PC-3 (cell line): ENCODE measurements around the gene SUSD4.

Source experiments
- EZH2 ChIP-seq: fragments of 300-600 bp; sonication (generic); IDR thresholded peaks from one replicate; pipeline ENCODE4 v1.6.1; 2017; ENCODE audit warnings: antibody characterized with exemption, mild to moderate bottlenecking, low read length; ENCODE audit not compliant: unreplicated experiment
- EZH2phosphoT487 ChIP-seq: fragments of 300-600 bp; sonication (generic); IDR thresholded peaks from 2 replicates; pipeline ENCODE4 v1.6.1; 2018; ENCODE audit warnings: mild to moderate bottlenecking, antibody characterized with exemption, low read length, borderline replicate concordance

- TF ChIP-seq EZH2phosphoT487, result no peak
- no peak for TF ChIP-seq EZH2
Observed at GRCh38 chr1:223211323-223211985, 152.5 kb downstream of the SUSD4 start.
